ENCODE data around the gene OR2M7.
"Not testable (repeated sequence)": the region's sequence is repeated elsewhere in the genome, so short reads cannot be mapped to it uniquely, and the experiment has no call there.

The OR2M7 gene

GRCh38 chr1:248316796-248317195, 7.6 kb downstream of the OR2M7 start:
- no peak overlapping the region for H2AK5ac ChIP-seq (ENCODE audit: low read length)

GRCh38 chr1:248306740-248307139, 17.6 kb downstream of the OR2M7 start:
- H3K14ac ChIP-seq (ENCODE audit: low read length); H2AK5ac ChIP-seq (ENCODE audit: low read length); H3K79me1 ChIP-seq (ENCODE audit: low read length): not testable (repeated sequence)

More at GRCh38 chr1:248316796-248317195, 7.6 kb downstream of the OR2M7 start:
- Histone ChIP-seq H3K18ac (ENCODE audit: low read length) (no peak overlapping the region), H3K4ac (ENCODE audit: low read depth, low read length) (no peak overlapping the region), H3K4me3 (ENCODE audit: low read depth, low read length) (no peak overlapping the region), H3K27ac (ENCODE audit: low read depth, low read length) (no peak overlapping the region), H4K12ac (ENCODE audit: low read depth, low read length) (no peak overlapping the region), H3K9me3 (ENCODE audit: insufficient read depth, low read depth, low read length) (peaks cover 22% of the 10 kb centered on the region), H3K14ac (ENCODE audit: low read length) (no peak overlapping the region), H4K91ac (ENCODE audit: low read depth, low read length) (no peak overlapping the region), H3K27me3 (ENCODE audit: insufficient read depth, low read length) (no peaks in the 10 kb centered on the region), H2BK12ac (ENCODE audit: low read length) (no peak overlapping the region), H2BK120ac (ENCODE audit: insufficient read depth, low read length, poor library complexity) (no peak overlapping the region), H3K4me2 (ENCODE audit: low read length) (no peak overlapping the region), H3K9ac (ENCODE audit: low read length) (no peak overlapping the region), H3K36me3 (ENCODE audit: control insufficient read depth in 1 of 2, insufficient read depth in 2 of 2, low read length in 2 of 2) (no peaks in the 10 kb centered on the region), H2AFZ (ENCODE audit: insufficient read depth, low read length, poor library complexity) (no peak overlapping the region), H3K23ac (ENCODE audit: low read length) (no peak overlapping the region), H3K4me1 (ENCODE audit: control insufficient read depth in 1 of 2, insufficient read depth in 2 of 2, low read length in 2 of 2) (no peaks in the 10 kb centered on the region), H3K79me2 (ENCODE audit: control insufficient read depth, insufficient read depth, low read length, poor library complexity) (no peaks in the 10 kb centered on the region), H4K8ac (ENCODE audit: low read depth, low read length) (no peak overlapping the region), H2BK5ac (ENCODE audit: low read depth, low read length, poor library complexity) (no peak overlapping the region), H3K79me1 (ENCODE audit: low read length) (no peaks in the 10 kb centered on the region)
- WGBS (ENCODE audit: extremely low coverage, insufficient coverage, insufficient read length) = no CpG with 5 or more reads among the region's 11 CpGs
- DNase-seq = no peak

GRCh38 chr1:248306103-248306502, 18.3 kb downstream of the OR2M7 start:
- no peak overlapping the region for H3K18ac ChIP-seq (ENCODE audit: low read length)
- no peak overlapping the region for H3K4me2 ChIP-seq (ENCODE audit: low read length)
- H4K91ac ChIP-seq (ENCODE audit: low read depth, low read length) = no peak overlapping the region
- no peak overlapping the region for H3K23ac ChIP-seq (ENCODE audit: low read length)
- no peaks in the 10 kb centered on the region for H3K36me3 ChIP-seq (ENCODE audit: control insufficient read depth in 1 of 2, insufficient read depth in 2 of 2, low read length in 2 of 2)
- no peak overlapping the region for H2BK120ac ChIP-seq (ENCODE audit: insufficient read depth, low read length, poor library complexity)
- H2AK5ac ChIP-seq (ENCODE audit: low read length) = no peak overlapping the region
- no peak overlapping the region for H4K12ac ChIP-seq (ENCODE audit: low read depth, low read length)
- no peak overlapping the region for H3K4me3 ChIP-seq (ENCODE audit: low read depth, low read length)
- no peak overlapping the region for H3K4ac ChIP-seq (ENCODE audit: low read depth, low read length)
- no peak overlapping the region for H4K8ac ChIP-seq (ENCODE audit: low read depth, low read length)
- DNase-seq = no peak
- no peak overlapping the region for H2AFZ ChIP-seq (ENCODE audit: insufficient read depth, low read length, poor library complexity)
- no peak overlapping the region for H3K14ac ChIP-seq (ENCODE audit: low read length)
- no peak overlapping the region for H3K9ac ChIP-seq (ENCODE audit: low read length)
- H3K4me1 ChIP-seq (ENCODE audit: control insufficient read depth in 1 of 2, insufficient read depth in 2 of 2, low read length in 2 of 2) = no peaks in the 10 kb centered on the region
- WGBS (ENCODE audit: extremely low coverage, insufficient coverage, insufficient read length) = no CpG with 5 or more reads among the region's 19 CpGs
- no peak overlapping the region for H2BK5ac ChIP-seq (ENCODE audit: low read depth, low read length, poor library complexity)
- no peaks in the 10 kb centered on the region for H3K27me3 ChIP-seq (ENCODE audit: insufficient read depth, low read length)
- no peaks in the 10 kb centered on the region for H3K79me1 ChIP-seq (ENCODE audit: low read length)
- H3K79me2 ChIP-seq (ENCODE audit: control insufficient read depth, insufficient read depth, low read length, poor library complexity) = no peaks in the 10 kb centered on the region
- no peak overlapping the region for H3K27ac ChIP-seq (ENCODE audit: low read depth, low read length)
- no peak overlapping the region for H2BK12ac ChIP-seq (ENCODE audit: low read length)
- peaks cover 10% of the 10 kb centered on the region for H3K9me3 ChIP-seq (ENCODE audit: insufficient read depth, low read depth, low read length)

More at GRCh38 chr1:248306740-248307139, 17.6 kb downstream of the OR2M7 start:
- not testable (repeated sequence) for H3K9ac ChIP-seq (ENCODE audit: low read length); H4K91ac ChIP-seq (ENCODE audit: low read depth, low read length); H3K27ac ChIP-seq (ENCODE audit: low read depth, low read length); H3K18ac ChIP-seq (ENCODE audit: low read length); H3K4ac ChIP-seq (ENCODE audit: low read depth, low read length); DNase-seq; H2BK12ac ChIP-seq (ENCODE audit: low read length); H4K12ac ChIP-seq (ENCODE audit: low read depth, low read length); H2BK5ac ChIP-seq (ENCODE audit: low read depth, low read length, poor library complexity); H4K8ac ChIP-seq (ENCODE audit: low read depth, low read length); H2AFZ ChIP-seq (ENCODE audit: insufficient read depth, low read length, poor library complexity); H3K4me3 ChIP-seq (ENCODE audit: low read depth, low read length); H3K27me3 ChIP-seq (ENCODE audit: insufficient read depth, low read length); H3K4me2 ChIP-seq (ENCODE audit: low read length); H3K36me3 ChIP-seq (ENCODE audit: control insufficient read depth in 1 of 2, insufficient read depth in 2 of 2, low read length in 2 of 2); H2BK120ac ChIP-seq (ENCODE audit: insufficient read depth, low read length, poor library complexity); H3K4me1 ChIP-seq (ENCODE audit: control insufficient read depth in 1 of 2, insufficient read depth in 2 of 2, low read length in 2 of 2); H3K23ac ChIP-seq (ENCODE audit: low read length); H3K79me2 ChIP-seq (ENCODE audit: control insufficient read depth, insufficient read depth, low read length, poor library complexity); H3K9me3 ChIP-seq (ENCODE audit: insufficient read depth, low read depth, low read length)
- no CpG with 5 or more reads among the region's 15 CpGs for WGBS (ENCODE audit: extremely low coverage, insufficient coverage, insufficient read length)

GRCh38 chr1:248305672-248306071, 18.7 kb downstream of the OR2M7 start:
- not testable (repeated sequence) for H3K4ac ChIP-seq (ENCODE audit: low read depth, low read length); H4K91ac ChIP-seq (ENCODE audit: low read depth, low read length); H3K9ac ChIP-seq (ENCODE audit: low read length); H3K4me2 ChIP-seq (ENCODE audit: low read length); H2AFZ ChIP-seq (ENCODE audit: insufficient read depth, low read length, poor library complexity); H3K18ac ChIP-seq (ENCODE audit: low read length); H4K12ac ChIP-seq (ENCODE audit: low read depth, low read length); H4K8ac ChIP-seq (ENCODE audit: low read depth, low read length); H3K9me3 ChIP-seq (ENCODE audit: insufficient read depth, low read depth, low read length); H2BK5ac ChIP-seq (ENCODE audit: low read depth, low read length, poor library complexity); H3K14ac ChIP-seq (ENCODE audit: low read length); H3K36me3 ChIP-seq (ENCODE audit: control insufficient read depth in 1 of 2, insufficient read depth in 2 of 2, low read length in 2 of 2); H3K27ac ChIP-seq (ENCODE audit: low read depth, low read length); H3K79me2 ChIP-seq (ENCODE audit: control insufficient read depth, insufficient read depth, low read length, poor library complexity); H3K27me3 ChIP-seq (ENCODE audit: insufficient read depth, low read length); H3K79me1 ChIP-seq (ENCODE audit: low read length); H3K4me3 ChIP-seq (ENCODE audit: low read depth, low read length); H3K23ac ChIP-seq (ENCODE audit: low read length); H3K4me1 ChIP-seq (ENCODE audit: control insufficient read depth in 1 of 2, insufficient read depth in 2 of 2, low read length in 2 of 2); H2BK12ac ChIP-seq (ENCODE audit: low read length); H2AK5ac ChIP-seq (ENCODE audit: low read length); H2BK120ac ChIP-seq (ENCODE audit: insufficient read depth, low read length, poor library complexity)
- DNase-seq = peak in 1 of 2 donors; percentile 1
- no CpG with 5 or more reads among the region's 9 CpGs for WGBS (ENCODE audit: extremely low coverage, insufficient coverage, insufficient read length)
